SK-N-SH treated with all-trans-retinoic acid at 6 μM for 48 hours (cell line): ENCODE data around the gene FLOT1.

ENCODE experiments used
- ATAC-seq: fragments of 200-7000 bp; cut with Tn5 transposase; 3 replicates; pipeline ENCODE4 v1.9.1; 2020; ENCODE audit warnings: mild to moderate bottlenecking, moderate library complexity
- ARNTL ChIP-seq: fragments of 450-650 bp; formaldehyde crosslinking; IDR thresholded peaks from 2 replicates; pipeline ENCODE4 v1.5.0; 2020; ENCODE audit warnings: low read depth, mild to moderate bottlenecking, moderate library complexity, borderline replicate concordance
- BACH2 ChIP-seq: fragments of 250-450 bp; sonication (Bioruptor Pico); IDR thresholded peaks from 2 replicates; pipeline ENCODE4 v1.9.0; 2021; ENCODE audit warnings: mild to moderate bottlenecking, borderline replicate concordance
- CREB5 ChIP-seq: fragments of 250-450 bp; sonication (Bioruptor Pico); IDR thresholded peaks from 2 replicates; pipeline ENCODE4 v1.5.1; 2020; ENCODE audit warnings: low read depth, mild to moderate bottlenecking, moderate library complexity
- CSDC2 ChIP-seq: fragments of 250-450 bp; sonication (Bioruptor Pico); IDR thresholded peaks from 2 replicates; pipeline ENCODE4 v1.5.0; 2020; ENCODE audit warnings: mild to moderate bottlenecking, moderate library complexity
- CSRNP3 ChIP-seq: fragments of 250-450 bp; sonication (Bioruptor Pico); IDR thresholded peaks from 2 replicates; pipeline ENCODE4 v1.5.1; 2021; ENCODE audit warnings: mild to moderate bottlenecking, moderate library complexity
- ESRRG ChIP-seq: fragments of 250-450 bp; sonication (Bioruptor Pico); IDR thresholded peaks from 2 replicates; pipeline ENCODE4 v1.6.1; 2021; ENCODE audit warnings: mild to moderate bottlenecking
- GLIS3 ChIP-seq: fragments of 250-450 bp; sonication (Bioruptor Pico); IDR thresholded peaks from 2 replicates; pipeline ENCODE4 v1.5.0; 2020; ENCODE audit warnings: mild to moderate bottlenecking, moderate library complexity
- ISL1 ChIP-seq: fragments of 250-450 bp; sonication (Bioruptor Pico); IDR thresholded peaks from 2 replicates; pipeline ENCODE4 v2.1.2; 2022; ENCODE audit warnings: mild to moderate bottlenecking, moderate library complexity
- OSR1 ChIP-seq: fragments of 250-450 bp; sonication (Bioruptor Pico); IDR thresholded peaks from 2 replicates; pipeline ENCODE4 v1.8.0; 2022; ENCODE audit warnings: moderate library complexity, mild to moderate bottlenecking, inconsistent platforms
- PATZ1 ChIP-seq: fragments of 250-450 bp; sonication (Bioruptor Pico); IDR thresholded peaks from 2 replicates; pipeline ENCODE4 v1.8.0; 2020; ENCODE audit warnings: mild to moderate bottlenecking, moderate library complexity, borderline replicate concordance
- POU6F1 ChIP-seq: fragments of 250-450 bp; sonication (Bioruptor Pico); IDR thresholded peaks from 2 replicates; pipeline ENCODE4 v1.8.0; 2021; ENCODE audit warnings: low read depth, mild to moderate bottlenecking, moderate library complexity, borderline replicate concordance
- PPARA ChIP-seq: fragments of 250-450 bp; sonication (Bioruptor Pico); IDR thresholded peaks from 2 replicates; pipeline ENCODE4 v1.5.0; 2020; ENCODE audit warnings: mild to moderate bottlenecking, borderline replicate concordance
- RARB ChIP-seq: fragments of 250-450 bp; sonication (Bioruptor Pico); IDR thresholded peaks from 2 replicates; pipeline ENCODE4 v1.8.0; 2021; ENCODE audit warnings: mild to moderate bottlenecking, moderate library complexity
- SNAI2 ChIP-seq: fragments of 250-450 bp; sonication (Bioruptor Pico); IDR thresholded peaks from 2 replicates; pipeline ENCODE4 v1.5.0; 2020; ENCODE audit warnings: mild to moderate bottlenecking, moderate library complexity
- TCF4 ChIP-seq: fragments of 250-450 bp; sonication (Bioruptor Pico); IDR thresholded peaks from 2 replicates; pipeline ENCODE4 v1.8.0; 2021; ENCODE audit warnings: mild to moderate bottlenecking, moderate library complexity, borderline replicate concordance
- TOX ChIP-seq: fragments of 250-450 bp; sonication (Bioruptor Pico); IDR thresholded peaks from 2 replicates; pipeline ENCODE4 v1.8.0; 2021; ENCODE audit warnings: mild to moderate bottlenecking, moderate library complexity, borderline replicate concordance
- TSHZ2 ChIP-seq: fragments of 250-450 bp; sonication (Bioruptor Pico); IDR thresholded peaks from 2 replicates; pipeline ENCODE4 v1.5.0; 2020; ENCODE audit warnings: mild to moderate bottlenecking, moderate library complexity
- ZC3H10 ChIP-seq: fragments of 250-450 bp; sonication (Bioruptor Pico); IDR thresholded peaks from 2 replicates; pipeline ENCODE4 v1.5.1; 2021; ENCODE audit warnings: mild to moderate bottlenecking, moderate library complexity
- ZFP3 ChIP-seq: fragments of 250-450 bp; sonication (Bioruptor Pico); IDR thresholded peaks from 2 replicates; pipeline ENCODE4 v1.5.0; 2020; ENCODE audit warnings: mild to moderate bottlenecking, moderate library complexity
- ZFP30 ChIP-seq: fragments of 450-650 bp; formaldehyde crosslinking; IDR thresholded peaks from 2 replicates; pipeline ENCODE4 v1.5.0; 2022; ENCODE audit warnings: mild to moderate bottlenecking, moderate library complexity
- ZNF565 ChIP-seq: fragments of 450-650 bp; formaldehyde crosslinking; conservative IDR thresholded peaks from 2 replicates; pipeline ENCODE4 v1.5.0; 2020; ENCODE audit warnings: low read depth, mild to moderate bottlenecking, moderate library complexity
- ZNF70 ChIP-seq: fragments of 450-650 bp; formaldehyde crosslinking; IDR thresholded peaks from 2 replicates; pipeline ENCODE4 v1.5.0; 2020; ENCODE audit warnings: mild to moderate bottlenecking, moderate library complexity
- ZNF8 ChIP-seq: fragments of 450-650 bp; formaldehyde crosslinking; IDR thresholded peaks from 2 replicates; pipeline ENCODE4 v1.5.0; 2020; ENCODE audit warnings: mild to moderate bottlenecking, moderate library complexity

FLOT1 gene

GRCh38 chr6:30754631-30755030, 12.1 kb upstream of the FLOT1 start:
- no peak for TF ChIP-seq ZFP30 (CRISPR knock-in tag)
- TF ChIP-seq TCF4 (CRISPR knock-in tag): no peak
- TF ChIP-seq TOX: no peak
- no peak for TF ChIP-seq ISL1
- ATAC-seq: no peak

GRCh38 chr6:30752157-30752927, 9.9 kb upstream of the FLOT1 start:
- no peak for TF ChIP-seq ZNF70 (CRISPR knock-in tag)
- TF ChIP-seq CREB5 (CRISPR knock-in tag): peak; percentile 69
- TF ChIP-seq RARB (CRISPR knock-in tag): no peak
- no peak for TF ChIP-seq POU6F1
- no peak; the same call in 1 of the 2 replicates for TF ChIP-seq ZC3H10
- TF ChIP-seq BACH2 (CRISPR knock-in tag): no peak
- TF ChIP-seq ZFP30 (CRISPR knock-in tag): no peak
- TF ChIP-seq GLIS3 (CRISPR knock-in tag): 0 out of 2 replicates have a peak, but pooled peaks have one; percentile 44
- no peak for TF ChIP-seq ZNF565 (CRISPR knock-in tag)
- TF ChIP-seq SNAI2: peak; percentile 96
- 0 out of 2 replicates have a peak, but pooled peaks have one; percentile 44 for TF ChIP-seq PATZ1 (CRISPR knock-in tag)
- TF ChIP-seq ESRRG (CRISPR knock-in tag): no peak
- peak; percentile 87 for TF ChIP-seq OSR1
- TF ChIP-seq ARNTL (CRISPR knock-in tag): no peak
- no peak for TF ChIP-seq PPARA (CRISPR knock-in tag)
- TF ChIP-seq CSDC2: peak; percentile 95
- TF ChIP-seq TSHZ2 (CRISPR knock-in tag): 0 out of 2 replicates have a peak, but pooled peaks have one; percentile 26
- TF ChIP-seq ISL1: peak; percentile 69
- peak; percentile 80; the same call in 1 of the 2 replicates for TF ChIP-seq ZFP3
- TF ChIP-seq TOX: no peak
- TF ChIP-seq TCF4 (CRISPR knock-in tag): peak; percentile 67; the same call in 1 of the 2 replicates
- TF ChIP-seq ZNF8: no peak
- TF ChIP-seq CSRNP3 (CRISPR knock-in tag): 0 out of 2 replicates have a peak, but pooled peaks have one; percentile 37
- peak; percentile 96 for ATAC-seq

- ATAC-seq: no peak
- TF ChIP-seq ZC3H10 (no peak), CSRNP3 (CRISPR knock-in tag) (no peak), ESRRG (CRISPR knock-in tag) (no peak), TOX (no peak), SNAI2 (no peak), OSR1 (no peak)
- TF ChIP-seq, all 23 proteins: peak for 0
Measured at GRCh38 chr6:30750379-30750668, 7.8 kb upstream of the FLOT1 start.
